ENCODE results near the gene ZFYVE28.

DNA sequence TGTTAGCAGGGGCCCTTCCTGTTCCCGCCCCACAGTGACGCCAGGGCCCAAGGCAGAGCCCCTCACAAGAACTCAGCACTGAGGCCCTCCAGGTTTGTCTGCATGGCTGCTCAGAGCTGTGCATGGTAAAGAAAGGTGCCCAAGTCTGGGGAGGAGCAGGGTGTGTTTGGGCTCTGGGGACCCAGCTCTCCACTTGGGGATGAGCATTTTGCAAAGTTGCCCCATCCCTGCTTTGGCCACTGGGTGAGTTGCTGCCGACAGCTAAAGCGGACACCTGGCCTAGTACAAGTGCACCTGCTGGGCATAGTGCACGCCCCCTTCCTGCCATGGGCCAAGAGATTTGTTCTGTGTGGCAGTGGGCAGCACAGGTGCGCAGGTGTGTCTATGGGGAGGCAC lies 154.5 kb downstream of the ZFYVE28 start:
- TF ChIP-seq, protein P1, sequence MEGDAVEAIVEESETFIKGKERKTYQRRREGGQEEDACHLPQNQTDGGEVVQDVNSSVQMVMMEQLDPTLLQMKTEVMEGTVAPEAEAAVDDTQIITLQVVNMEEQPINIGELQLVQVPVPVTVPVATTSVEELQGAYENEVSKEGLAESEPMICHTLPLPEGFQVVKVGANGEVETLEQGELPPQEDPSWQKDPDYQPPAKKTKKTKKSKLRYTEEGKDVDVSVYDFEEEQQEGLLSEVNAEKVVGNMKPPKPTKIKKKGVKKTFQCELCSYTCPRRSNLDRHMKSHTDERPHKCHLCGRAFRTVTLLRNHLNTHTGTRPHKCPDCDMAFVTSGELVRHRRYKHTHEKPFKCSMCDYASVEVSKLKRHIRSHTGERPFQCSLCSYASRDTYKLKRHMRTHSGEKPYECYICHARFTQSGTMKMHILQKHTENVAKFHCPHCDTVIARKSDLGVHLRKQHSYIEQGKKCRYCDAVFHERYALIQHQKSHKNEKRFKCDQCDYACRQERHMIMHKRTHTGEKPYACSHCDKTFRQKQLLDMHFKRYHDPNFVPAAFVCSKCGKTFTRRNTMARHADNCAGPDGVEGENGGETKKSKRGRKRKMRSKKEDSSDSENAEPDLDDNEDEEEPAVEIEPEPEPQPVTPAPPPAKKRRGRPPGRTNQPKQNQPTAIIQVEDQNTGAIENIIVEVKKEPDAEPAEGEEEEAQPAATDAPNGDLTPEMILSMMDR (IDR thresholded peaks at IDR 0.05 in 2 of 3, conservative IDR thresholded peaks at IDR 0.05 in 1 of 3; ENCODE audit: borderline replicate concordance in 1 of 3, insufficient read depth in 1 of 3, low read depth in 2 of 3, low read length in 2 of 3) = no peak
- TF ChIP-seq POLR2A (IDR thresholded peaks at IDR 0.05; ENCODE audit: borderline replicate concordance, extremely low read depth, insufficient read depth, insufficient read length) = no peak
- no peak for TF ChIP-seq EZH2phosphoT487 (IDR thresholded peaks at IDR 0.05; ENCODE audit: borderline replicate concordance)
- no peak for TF ChIP-seq POLR2AphosphoS5 (IDR thresholded peaks at IDR 0.05; ENCODE audit: low read depth, low read length)
- TF ChIP-seq, protein P2, sequence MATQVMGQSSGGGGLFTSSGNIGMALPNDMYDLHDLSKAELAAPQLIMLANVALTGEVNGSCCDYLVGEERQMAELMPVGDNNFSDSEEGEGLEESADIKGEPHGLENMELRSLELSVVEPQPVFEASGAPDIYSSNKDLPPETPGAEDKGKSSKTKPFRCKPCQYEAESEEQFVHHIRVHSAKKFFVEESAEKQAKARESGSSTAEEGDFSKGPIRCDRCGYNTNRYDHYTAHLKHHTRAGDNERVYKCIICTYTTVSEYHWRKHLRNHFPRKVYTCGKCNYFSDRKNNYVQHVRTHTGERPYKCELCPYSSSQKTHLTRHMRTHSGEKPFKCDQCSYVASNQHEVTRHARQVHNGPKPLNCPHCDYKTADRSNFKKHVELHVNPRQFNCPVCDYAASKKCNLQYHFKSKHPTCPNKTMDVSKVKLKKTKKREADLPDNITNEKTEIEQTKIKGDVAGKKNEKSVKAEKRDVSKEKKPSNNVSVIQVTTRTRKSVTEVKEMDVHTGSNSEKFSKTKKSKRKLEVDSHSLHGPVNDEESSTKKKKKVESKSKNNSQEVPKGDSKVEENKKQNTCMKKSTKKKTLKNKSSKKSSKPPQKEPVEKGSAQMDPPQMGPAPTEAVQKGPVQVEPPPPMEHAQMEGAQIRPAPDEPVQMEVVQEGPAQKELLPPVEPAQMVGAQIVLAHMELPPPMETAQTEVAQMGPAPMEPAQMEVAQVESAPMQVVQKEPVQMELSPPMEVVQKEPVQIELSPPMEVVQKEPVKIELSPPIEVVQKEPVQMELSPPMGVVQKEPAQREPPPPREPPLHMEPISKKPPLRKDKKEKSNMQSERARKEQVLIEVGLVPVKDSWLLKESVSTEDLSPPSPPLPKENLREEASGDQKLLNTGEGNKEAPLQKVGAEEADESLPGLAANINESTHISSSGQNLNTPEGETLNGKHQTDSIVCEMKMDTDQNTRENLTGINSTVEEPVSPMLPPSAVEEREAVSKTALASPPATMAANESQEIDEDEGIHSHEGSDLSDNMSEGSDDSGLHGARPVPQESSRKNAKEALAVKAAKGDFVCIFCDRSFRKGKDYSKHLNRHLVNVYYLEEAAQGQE (IDR thresholded peaks at IDR 0.05; ENCODE audit: low read depth) = no peak
- no peak for TF ChIP-seq EZH2 (IDR thresholded peaks at IDR 0.05)
- TF ChIP-seq RAD21 (IDR thresholded peaks at IDR 0.05; ENCODE audit: low read depth) = no peak
- TF ChIP-seq, protein P3, sequence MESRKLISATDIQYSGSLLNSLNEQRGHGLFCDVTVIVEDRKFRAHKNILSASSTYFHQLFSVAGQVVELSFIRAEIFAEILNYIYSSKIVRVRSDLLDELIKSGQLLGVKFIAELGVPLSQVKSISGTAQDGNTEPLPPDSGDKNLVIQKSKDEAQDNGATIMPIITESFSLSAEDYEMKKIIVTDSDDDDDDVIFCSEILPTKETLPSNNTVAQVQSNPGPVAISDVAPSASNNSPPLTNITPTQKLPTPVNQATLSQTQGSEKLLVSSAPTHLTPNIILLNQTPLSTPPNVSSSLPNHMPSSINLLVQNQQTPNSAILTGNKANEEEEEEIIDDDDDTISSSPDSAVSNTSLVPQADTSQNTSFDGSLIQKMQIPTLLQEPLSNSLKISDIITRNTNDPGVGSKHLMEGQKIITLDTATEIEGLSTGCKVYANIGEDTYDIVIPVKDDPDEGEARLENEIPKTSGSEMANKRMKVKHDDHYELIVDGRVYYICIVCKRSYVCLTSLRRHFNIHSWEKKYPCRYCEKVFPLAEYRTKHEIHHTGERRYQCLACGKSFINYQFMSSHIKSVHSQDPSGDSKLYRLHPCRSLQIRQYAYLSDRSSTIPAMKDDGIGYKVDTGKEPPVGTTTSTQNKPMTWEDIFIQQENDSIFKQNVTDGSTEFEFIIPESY (IDR thresholded peaks at IDR 0.05; ENCODE audit: extremely low read depth, insufficient replicate concordance, low read length) = no peak
- no peak for TF ChIP-seq TCF7L2 (IDR thresholded peaks at IDR 0.05; ENCODE audit: borderline replicate concordance, extremely low read depth, insufficient read depth, insufficient read length)

All from HCT116 (cell line).